ENCODE measurements around the gene SLC15A3. TPM values are rescaled to one million over a fixed set of nuclear protein-coding genes. Genes with fewer than 3 reads are reported as not detected.

Gene SLC15A3
- polyA plus RNA-seq, 1 of the 3 experiments (the other 2 are of a cell fraction): not detected

DNA sequence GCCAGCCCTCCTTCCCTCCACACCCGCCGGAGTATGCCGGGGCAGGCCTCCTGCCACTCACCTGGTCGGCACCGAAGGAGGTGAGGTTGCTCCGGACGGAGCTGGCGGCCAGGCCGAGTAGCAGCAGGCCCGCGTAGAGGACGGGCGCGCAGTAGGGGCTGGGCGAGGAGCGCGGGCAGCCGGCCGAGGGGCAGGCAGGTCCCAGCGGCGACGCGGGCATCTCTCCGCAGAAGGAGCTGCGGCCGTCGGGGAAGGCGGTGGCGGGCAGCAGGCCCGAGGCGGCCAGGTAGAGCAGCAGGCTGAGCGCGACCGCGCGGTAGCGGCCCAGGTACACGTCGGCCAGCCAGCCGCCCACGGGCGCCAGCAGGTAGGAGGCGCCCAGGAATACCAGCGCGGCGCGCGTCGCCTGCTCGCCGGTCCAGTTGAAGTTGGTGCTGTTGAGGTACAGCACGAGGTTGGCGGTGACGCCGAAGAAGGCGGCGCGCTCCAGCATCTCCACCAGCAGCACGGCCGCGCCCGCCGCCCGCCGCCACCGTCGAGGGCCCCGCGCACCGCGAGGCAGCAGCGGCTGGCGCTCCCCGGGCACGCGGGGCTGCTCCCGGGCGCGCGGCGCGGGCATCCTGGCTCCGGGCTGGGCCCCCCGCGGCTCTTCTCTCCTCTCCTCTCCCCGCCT is 907 bp downstream of the SLC15A3 start:
- Histone ChIP-seq H3K27me3 (ENCODE audit: insufficient read depth) (no peaks in the 10 kb centered on the region), H3F3A (replicated peaks; ENCODE audit: insufficient read depth) (no peaks in the 10 kb centered on the region), H3K9me2 (no peaks in the 10 kb centered on the region), H3K79me2 (ENCODE audit: insufficient read depth) (no peaks in the 10 kb centered on the region), H3K36me3 (replicated peaks in 1 of 2; ENCODE audit: control insufficient read depth in 1 of 2, insufficient read depth in 2 of 2, low read length in 1 of 2) (no peaks in the 10 kb centered on the region), H3K4me2 (no peak overlapping the region), H2AFZ (ENCODE audit: low read depth) (no peak overlapping the region), H3K4me3 (ENCODE audit: low read depth in 2 of 2, low read length in 1 of 2) (no peak overlapping the region), H3K9ac (no peak overlapping the region), H3K9me3 (no peaks in the 10 kb centered on the region), H3K27ac (ENCODE audit: low read depth in 2 of 2, low read length in 1 of 2) (no peak overlapping the region), H3K4me1 (ENCODE audit: control insufficient read depth in 1 of 2, insufficient read depth in 2 of 2, low read depth in 1 of 2, low read length in 1 of 2) (no peaks in the 10 kb centered on the region), H4K20me1 (ENCODE audit: insufficient read depth) (no peaks in the 10 kb centered on the region)
- DNase-seq: no peak
- POLR2A ChIA-PET: no interaction called here
- 84% methylated on average over 58 of the region's 86 CpGs for WGBS (ENCODE audit: low lambda C conversion rate)
- CTCF ChIA-PET: interaction anchor here (1.3 kb wide), 1 partner anchor 9 kb away, joined by 4 read pairs; no protein-coding TSS in a partner anchor
- TF ChIP-seq RXRA (IDR thresholded peaks at IDR 0.05; ENCODE audit: borderline replicate concordance, low read depth) (no peak), EZH2phosphoT487 (IDR thresholded peaks at IDR 0.05; ENCODE audit: borderline replicate concordance, low read depth) (no peak), POLR2AphosphoS5 (IDR thresholded peaks at IDR 0.05; ENCODE audit: low read depth, low read length) (no peak), ELF1 (IDR thresholded peaks at IDR 0.05) (no peak), FOSL2 (IDR thresholded peaks at IDR 0.05; ENCODE audit: borderline replicate concordance, low read depth) (no peak), NFIC (IDR thresholded peaks at IDR 0.05; ENCODE audit: borderline replicate concordance) (no peak), MEF2A (IDR thresholded peaks at IDR 0.05; ENCODE audit: borderline replicate concordance, low read depth) (no peak), CHD2 (IDR thresholded peaks at IDR 0.05; ENCODE audit: low read length, partially characterized antibody) (no peak), MXI1 (IDR thresholded peaks at IDR 0.05; ENCODE audit: low read depth, low read length) (no peak), TAF1 (IDR thresholded peaks at IDR 0.05; ENCODE audit: borderline replicate concordance, low read depth, low read length) (no peak), RFX5 (IDR thresholded peaks at IDR 0.05; ENCODE audit: low read length) (no peak), GATA2 (CRISPR knock-in tag; IDR thresholded peaks at IDR 0.05) (no peak), JUND (IDR thresholded peaks at IDR 0.05) (no peak), TCF12 (IDR thresholded peaks at IDR 0.05) (no peak), EP300 (IDR thresholded peaks at IDR 0.05; ENCODE audit: borderline replicate concordance in 1 of 2, low read depth in 1 of 2, low read length in 1 of 2) (no peak), GABPA (IDR thresholded peaks at IDR 0.05; ENCODE audit: low read depth) (no peak)
- TF ChIP-seq, protein P1, sequence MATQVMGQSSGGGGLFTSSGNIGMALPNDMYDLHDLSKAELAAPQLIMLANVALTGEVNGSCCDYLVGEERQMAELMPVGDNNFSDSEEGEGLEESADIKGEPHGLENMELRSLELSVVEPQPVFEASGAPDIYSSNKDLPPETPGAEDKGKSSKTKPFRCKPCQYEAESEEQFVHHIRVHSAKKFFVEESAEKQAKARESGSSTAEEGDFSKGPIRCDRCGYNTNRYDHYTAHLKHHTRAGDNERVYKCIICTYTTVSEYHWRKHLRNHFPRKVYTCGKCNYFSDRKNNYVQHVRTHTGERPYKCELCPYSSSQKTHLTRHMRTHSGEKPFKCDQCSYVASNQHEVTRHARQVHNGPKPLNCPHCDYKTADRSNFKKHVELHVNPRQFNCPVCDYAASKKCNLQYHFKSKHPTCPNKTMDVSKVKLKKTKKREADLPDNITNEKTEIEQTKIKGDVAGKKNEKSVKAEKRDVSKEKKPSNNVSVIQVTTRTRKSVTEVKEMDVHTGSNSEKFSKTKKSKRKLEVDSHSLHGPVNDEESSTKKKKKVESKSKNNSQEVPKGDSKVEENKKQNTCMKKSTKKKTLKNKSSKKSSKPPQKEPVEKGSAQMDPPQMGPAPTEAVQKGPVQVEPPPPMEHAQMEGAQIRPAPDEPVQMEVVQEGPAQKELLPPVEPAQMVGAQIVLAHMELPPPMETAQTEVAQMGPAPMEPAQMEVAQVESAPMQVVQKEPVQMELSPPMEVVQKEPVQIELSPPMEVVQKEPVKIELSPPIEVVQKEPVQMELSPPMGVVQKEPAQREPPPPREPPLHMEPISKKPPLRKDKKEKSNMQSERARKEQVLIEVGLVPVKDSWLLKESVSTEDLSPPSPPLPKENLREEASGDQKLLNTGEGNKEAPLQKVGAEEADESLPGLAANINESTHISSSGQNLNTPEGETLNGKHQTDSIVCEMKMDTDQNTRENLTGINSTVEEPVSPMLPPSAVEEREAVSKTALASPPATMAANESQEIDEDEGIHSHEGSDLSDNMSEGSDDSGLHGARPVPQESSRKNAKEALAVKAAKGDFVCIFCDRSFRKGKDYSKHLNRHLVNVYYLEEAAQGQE (IDR thresholded peaks at IDR 0.05; ENCODE audit: low read depth, low read length): no peak
- TF ChIP-seq, protein P2, sequence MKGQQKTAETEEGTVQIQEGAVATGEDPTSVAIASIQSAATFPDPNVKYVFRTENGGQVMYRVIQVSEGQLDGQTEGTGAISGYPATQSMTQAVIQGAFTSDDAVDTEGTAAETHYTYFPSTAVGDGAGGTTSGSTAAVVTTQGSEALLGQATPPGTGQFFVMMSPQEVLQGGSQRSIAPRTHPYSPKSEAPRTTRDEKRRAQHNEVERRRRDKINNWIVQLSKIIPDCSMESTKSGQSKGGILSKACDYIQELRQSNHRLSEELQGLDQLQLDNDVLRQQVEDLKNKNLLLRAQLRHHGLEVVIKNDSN (IDR thresholded peaks at IDR 0.05; ENCODE audit: borderline replicate concordance, low read depth): no peak

All from SK-N-SH (cell line).